Prostate gland (tissue), 2 donors: ENCODE measurements around the gene IL1RN. TPM values are rescaled to one million over a fixed set of nuclear protein-coding genes. Genes with fewer than 3 reads are reported as not detected.

Experiments
- DNase-seq: peaks from one replicate; pipeline ENCODE4 v3.0.0-alpha.2; 2019; ENCODE audit warnings: low spot score
- H3K27ac ChIP-seq, 2 donors: fragments of 200-600 bp; sonication (generic); 2 replicates each; pipeline ENCODE4 v1.5.1; 2017 to 2019
- H3K27me3 ChIP-seq: fragments of 200-600 bp; sonication (generic); replicated peaks from 2 replicates; pipeline ENCODE4 v1.5.1; 2019; ENCODE audit not compliant: insufficient read depth
- H3K36me3 ChIP-seq, 2 donors: fragments of 200-600 bp; sonication (generic); 1 replicate in 1 of 2; 2 replicates in 1 of 2; pipeline versions ENCODE4 v1.5.1 to v1.8.1; 2017 to 2019
- H3K4me1 ChIP-seq: fragments of 200-600 bp; sonication (generic); replicated peaks from 2 replicates; pipeline ENCODE4 v1.5.1; 2019
- H3K4me3 ChIP-seq, 2 donors: fragments of 200-600 bp; sonication (generic); 2 replicates each; pipeline ENCODE4 v1.5.1; 2017 to 2019
- H3K9me3 ChIP-seq: fragments of 200-600 bp; sonication (generic); 2 replicates; pipeline ENCODE4 v1.5.1; 2017
- POLR2A ChIP-seq: fragments of 450-650 bp; IDR thresholded peaks from one replicate; pipeline ENCODE4 v1.6.1; 2016; ENCODE audit warnings: antibody characterized with exemption, mild to moderate bottlenecking
- POLR2AphosphoS5 ChIP-seq: sonication (generic); formaldehyde crosslinking; IDR thresholded peaks from one replicate; pipeline ENCODE4 v1.6.1; 2017; ENCODE audit warnings: antibody characterized with exemption
- WGBS: methylation state at CpG from one replicate; pipeline ENCODE4 v1.1.5; 2018; 5-methylcytosine and 5-hydroxymethylcytosine counted together
- intact Hi-C: fragments of 100-400 bp; cut with DNase I; formaldehyde crosslinking; loops from one replicate; pipeline ENCODE4 v1.14.2; 2022
- total RNA-seq, 2 donors: library from RNA; depleted of rRNA; stranded (reverse); fragments of >200 nt; gene quantifications; one replicate each; pipeline ENCODE4 v1.1.0, GENCODE V29; 2016
- TF ChIP-seq, protein P1 (sequence below), 4 experiments: fragments of 200-600 bp in 2 of 4; fragments of 450-650 bp in 2 of 4; sonication (generic) in 2 of 4; IDR thresholded peaks; 1 replicate in 3 of 4; 2 replicates in 1 of 4; pipeline ENCODE4 v1.5.1; 2016 to 2019; ENCODE audit warnings: antibody characterized with exemption in 4 of 4, mild to moderate bottlenecking in 2 of 4, moderate library complexity in 2 of 4

IL1RN gene
- total RNA-seq, 2 donors from 2014 or later, result 3.7 to 4.4 TPM

DNA sequence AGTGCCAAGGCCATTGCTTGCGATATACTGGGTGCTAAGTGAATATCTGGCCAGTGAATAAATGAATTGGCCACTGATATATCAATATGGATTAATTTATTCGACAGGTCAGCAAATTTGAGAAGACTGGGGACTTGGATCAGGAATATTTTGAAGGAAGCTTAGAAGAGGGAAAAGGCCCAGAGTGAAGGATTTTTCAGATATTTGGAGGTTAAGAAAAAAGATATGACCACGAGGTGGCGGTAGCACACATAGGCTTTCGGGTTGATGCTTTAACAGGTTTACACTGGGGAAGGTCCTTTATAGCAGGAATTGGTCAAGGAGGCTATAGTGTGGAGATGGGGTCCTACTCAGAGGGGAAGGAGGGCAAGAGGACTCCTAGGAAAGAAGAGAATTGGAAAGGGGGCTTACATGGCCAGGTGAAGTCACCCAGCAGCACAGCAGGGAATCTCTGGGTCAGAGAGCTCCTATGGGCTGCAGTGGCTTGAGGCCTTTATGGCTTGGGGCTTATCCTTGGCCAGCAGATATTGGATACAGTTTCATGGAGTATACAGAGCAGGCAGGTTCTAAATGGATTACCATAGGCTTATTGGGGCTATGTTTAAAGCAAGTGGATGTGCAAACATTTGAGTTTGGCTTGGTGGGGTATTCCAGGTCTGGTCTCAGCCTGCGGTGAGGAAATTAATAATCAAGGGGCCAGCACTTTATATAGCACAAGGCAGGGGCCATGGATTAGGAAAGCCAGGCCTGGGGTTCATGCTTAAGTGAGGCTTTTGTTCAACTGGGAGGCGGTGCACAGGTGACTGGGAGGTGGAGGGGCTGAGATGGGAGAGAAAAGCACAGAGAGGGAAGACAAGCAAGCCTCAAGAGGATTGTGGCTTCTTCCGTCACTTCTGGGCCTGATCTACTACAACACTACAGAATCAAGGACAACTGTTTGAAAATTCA is 9.7 kb downstream of the IL1RN start:
- WGBS, result 54% methylated on average over 8 of the region's 8 CpGs
- H3K27me3 ChIP-seq, result no peaks in the 10 kb centered on the region
- DNase-seq, result peak; percentile 53
- H3K36me3 ChIP-seq, result no peaks in the 10 kb centered on the region
- H3K9me3 ChIP-seq, result no peaks in the 10 kb centered on the region
- H3K4me1 ChIP-seq, result no peaks in the 10 kb centered on the region
- intact Hi-C loops, result loop anchor here (5.0 kb wide), 2 partner anchors 60 to 235 kb away; no protein-coding TSS in a partner anchor
- H3K27ac ChIP-seq, result no peak overlapping the region
- no peak overlapping the region for H3K4me3 ChIP-seq
- TF ChIP-seq, protein P1, sequence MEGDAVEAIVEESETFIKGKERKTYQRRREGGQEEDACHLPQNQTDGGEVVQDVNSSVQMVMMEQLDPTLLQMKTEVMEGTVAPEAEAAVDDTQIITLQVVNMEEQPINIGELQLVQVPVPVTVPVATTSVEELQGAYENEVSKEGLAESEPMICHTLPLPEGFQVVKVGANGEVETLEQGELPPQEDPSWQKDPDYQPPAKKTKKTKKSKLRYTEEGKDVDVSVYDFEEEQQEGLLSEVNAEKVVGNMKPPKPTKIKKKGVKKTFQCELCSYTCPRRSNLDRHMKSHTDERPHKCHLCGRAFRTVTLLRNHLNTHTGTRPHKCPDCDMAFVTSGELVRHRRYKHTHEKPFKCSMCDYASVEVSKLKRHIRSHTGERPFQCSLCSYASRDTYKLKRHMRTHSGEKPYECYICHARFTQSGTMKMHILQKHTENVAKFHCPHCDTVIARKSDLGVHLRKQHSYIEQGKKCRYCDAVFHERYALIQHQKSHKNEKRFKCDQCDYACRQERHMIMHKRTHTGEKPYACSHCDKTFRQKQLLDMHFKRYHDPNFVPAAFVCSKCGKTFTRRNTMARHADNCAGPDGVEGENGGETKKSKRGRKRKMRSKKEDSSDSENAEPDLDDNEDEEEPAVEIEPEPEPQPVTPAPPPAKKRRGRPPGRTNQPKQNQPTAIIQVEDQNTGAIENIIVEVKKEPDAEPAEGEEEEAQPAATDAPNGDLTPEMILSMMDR (IDR thresholded peaks at IDR 0.05), result peak; percentile 42 to 67 (median 62)
- no peak for TF ChIP-seq POLR2A

DNA sequence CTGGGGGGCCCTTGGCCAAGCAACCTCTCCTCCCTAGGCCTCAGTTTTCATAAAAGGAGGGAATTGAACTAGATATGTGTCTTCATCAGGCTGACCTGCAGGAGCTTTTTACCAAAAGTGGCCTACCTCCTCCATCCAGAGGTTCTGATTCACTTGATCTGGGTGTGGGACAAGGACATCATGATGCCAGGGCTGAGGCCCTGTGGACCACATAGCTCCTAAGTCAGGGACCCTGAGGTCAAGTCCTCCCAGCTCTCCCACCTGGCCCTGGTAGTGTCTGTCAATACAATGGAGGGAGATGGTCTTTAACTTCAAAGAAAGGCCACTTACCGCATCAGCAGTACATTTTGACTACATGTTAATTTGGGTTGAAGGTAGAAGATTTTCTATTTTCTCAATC is 10.4 kb downstream of the IL1RN start:
- Histone ChIP-seq H3K4me1 (no peaks in the 10 kb centered on the region), H3K9me3 (no peaks in the 10 kb centered on the region), H3K4me3 (no peak overlapping the region), H3K27me3 (no peaks in the 10 kb centered on the region), H3K27ac (peak overlapping the region in 1 of 2 donors; percentile 17), H3K36me3 (no peaks in the 10 kb centered on the region)
- intact Hi-C loops, result loop anchor here (5.0 kb wide), 2 partner anchors 59 to 234 kb away; no protein-coding TSS in a partner anchor
- no peak for DNase-seq
- no peak for TF ChIP-seq POLR2AphosphoS5
- TF ChIP-seq, protein P1 (IDR thresholded peaks at IDR 0.05), result no peak
- TF ChIP-seq POLR2A, result no peak
- WGBS, result 100% methylated on average over 1 of the region's 1 CpG

DNA sequence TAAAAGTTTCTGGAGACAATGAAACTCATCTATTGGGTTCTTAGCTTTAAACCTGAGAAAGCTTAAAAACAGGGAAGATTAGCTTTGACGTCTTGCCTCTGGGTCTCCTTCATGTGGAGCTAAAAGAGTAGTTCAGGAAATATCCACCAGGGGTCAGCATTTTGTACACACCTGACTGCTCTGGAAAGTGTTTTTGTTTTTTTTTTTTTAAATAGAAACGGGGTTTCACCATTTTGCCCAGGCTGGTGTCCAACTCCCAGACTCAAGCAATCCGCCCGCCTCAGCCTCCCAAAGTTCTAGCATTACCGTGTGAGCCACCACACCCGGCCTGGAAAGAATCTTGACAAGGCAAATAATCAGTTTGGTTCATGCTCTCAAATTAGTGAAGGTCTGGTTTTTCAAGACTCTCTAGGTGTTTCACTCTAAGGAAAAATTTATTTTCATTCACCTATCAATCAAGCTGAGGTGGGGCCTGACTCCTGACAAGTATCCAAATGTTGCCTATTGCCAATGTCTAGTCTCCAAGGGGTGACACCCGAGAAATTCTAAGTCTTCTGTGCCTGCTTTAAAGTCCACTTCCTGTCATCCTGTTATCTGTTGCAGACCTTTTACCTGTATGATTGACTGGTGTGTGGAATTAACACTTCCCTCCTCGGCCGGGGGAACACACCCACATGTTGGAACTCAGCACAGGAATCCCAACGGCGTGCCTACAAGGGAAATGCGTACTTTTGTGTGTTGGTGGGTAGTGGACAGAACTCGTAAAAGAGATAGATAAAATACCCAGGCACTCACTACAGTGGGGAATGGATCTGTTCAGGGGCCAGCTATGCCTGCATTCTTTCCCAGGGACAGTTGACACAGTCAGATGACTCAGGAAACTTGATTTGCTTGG is 11.3 kb downstream of the IL1RN start:
- intact Hi-C loops, result loop anchor here (5.0 kb wide), 2 partner anchors 59 to 234 kb away; no protein-coding TSS in a partner anchor
- TF ChIP-seq, protein P1 (IDR thresholded peaks at IDR 0.05), result peak; percentile 75 to 85 (median 77)
- TF ChIP-seq POLR2AphosphoS5 (peak; percentile 41), POLR2A (no peak)
- WGBS, result 29% methylated on average over 13 of the region's 13 CpGs

DNA sequence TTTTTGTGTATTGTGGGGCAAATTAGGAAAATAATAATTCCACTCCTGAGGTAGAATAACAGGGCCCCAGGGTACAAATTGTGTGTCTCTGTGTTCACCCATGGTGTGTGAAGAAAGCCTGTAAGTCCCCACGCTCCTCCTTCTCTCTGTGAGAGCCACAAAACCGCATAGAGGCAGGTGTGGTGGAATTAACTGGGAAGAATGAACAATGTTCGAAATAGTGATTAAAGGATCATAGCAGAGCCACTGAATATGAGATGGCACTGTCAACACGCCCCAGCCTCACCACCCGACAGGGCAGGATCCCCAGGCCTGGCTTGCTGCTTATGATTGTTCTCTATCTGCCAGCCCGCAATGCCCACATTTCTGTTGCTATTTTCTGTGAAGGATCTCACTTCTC is 14.1 kb downstream of the IL1RN start:
- H3K27ac ChIP-seq, result no peak overlapping the region
- no peaks in the 10 kb centered on the region for H3K9me3 ChIP-seq
- TF ChIP-seq POLR2AphosphoS5, result no peak
- no peak for TF ChIP-seq POLR2A
- TF ChIP-seq, protein P1 (IDR thresholded peaks at IDR 0.05), result no peak
- intact Hi-C loops, result no loop called here
- H3K4me1 ChIP-seq, result no peaks in the 10 kb centered on the region
- no peaks in the 10 kb centered on the region for H3K36me3 ChIP-seq
- 92% methylated on average over 6 of the region's 6 CpGs for WGBS
- DNase-seq, result no peak
- no peak overlapping the region for H3K4me3 ChIP-seq
- no peaks in the 10 kb centered on the region for H3K27me3 ChIP-seq

More for the DNA sequence above, 11.3 kb downstream of the IL1RN start:
- peak; percentile 75 for DNase-seq
- H3K27ac ChIP-seq, result peak overlapping the region; percentile 17 to 36
- H3K27me3 ChIP-seq, result no peaks in the 10 kb centered on the region
- H3K9me3 ChIP-seq, result no peaks in the 10 kb centered on the region
- H3K4me1 ChIP-seq, result no peaks in the 10 kb centered on the region
- H3K36me3 ChIP-seq, result no peaks in the 10 kb centered on the region
- no peak overlapping the region for H3K4me3 ChIP-seq
